Measurements from ENCODE around the gene CFAP410. TPM values are rescaled to one million over a fixed set of nuclear protein-coding genes. Genes with fewer than 3 reads are reported as not detected.

CFAP410 gene
- total RNA-seq, 2 experiments from 2014 or later = 15.1 to 20.6 TPM

DNA sequence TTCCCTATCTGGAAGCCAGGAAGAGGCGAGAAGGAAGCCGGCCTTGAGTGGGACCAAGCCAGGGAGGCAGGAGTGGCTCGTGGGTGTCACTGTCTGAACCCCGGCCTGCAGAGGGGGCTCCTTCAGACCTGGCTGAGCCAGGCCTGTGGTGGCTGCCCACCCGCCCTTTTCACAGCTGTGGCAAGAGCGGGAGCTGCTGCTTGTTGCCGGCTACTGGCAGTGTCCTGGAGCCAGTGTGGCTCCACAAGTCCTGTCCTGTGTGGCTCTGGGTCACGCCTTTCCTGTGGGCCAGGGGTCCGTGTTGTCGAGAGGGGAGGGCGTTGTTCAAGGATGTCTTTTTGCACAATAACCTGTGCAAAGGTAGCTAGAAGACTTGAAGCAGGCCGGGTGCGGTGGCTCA, 38.0 kb downstream of the CFAP410 start:
- peak overlapping the region; percentile 86 for H3K4me3 ChIP-seq (ENCODE audit: low read depth, low read length, poor library complexity, severe bottlenecking)
- H3K9me3 ChIP-seq (ENCODE audit: low read length) = no peaks in the 10 kb centered on the region
- no peaks in the 10 kb centered on the region for H3K36me3 ChIP-seq (ENCODE audit: insufficient read depth, low read length)
- peak; percentile 16 for DNase-seq (ENCODE audit: low spot score)
- no TSS peak for BruUV-seq (replicated peaks)
- TF ChIP-seq EZH2phosphoT487 (IDR thresholded peaks at IDR 0.05; ENCODE audit: borderline replicate concordance, low read depth, low read length) = no peak
- TF ChIP-seq, protein P1, sequence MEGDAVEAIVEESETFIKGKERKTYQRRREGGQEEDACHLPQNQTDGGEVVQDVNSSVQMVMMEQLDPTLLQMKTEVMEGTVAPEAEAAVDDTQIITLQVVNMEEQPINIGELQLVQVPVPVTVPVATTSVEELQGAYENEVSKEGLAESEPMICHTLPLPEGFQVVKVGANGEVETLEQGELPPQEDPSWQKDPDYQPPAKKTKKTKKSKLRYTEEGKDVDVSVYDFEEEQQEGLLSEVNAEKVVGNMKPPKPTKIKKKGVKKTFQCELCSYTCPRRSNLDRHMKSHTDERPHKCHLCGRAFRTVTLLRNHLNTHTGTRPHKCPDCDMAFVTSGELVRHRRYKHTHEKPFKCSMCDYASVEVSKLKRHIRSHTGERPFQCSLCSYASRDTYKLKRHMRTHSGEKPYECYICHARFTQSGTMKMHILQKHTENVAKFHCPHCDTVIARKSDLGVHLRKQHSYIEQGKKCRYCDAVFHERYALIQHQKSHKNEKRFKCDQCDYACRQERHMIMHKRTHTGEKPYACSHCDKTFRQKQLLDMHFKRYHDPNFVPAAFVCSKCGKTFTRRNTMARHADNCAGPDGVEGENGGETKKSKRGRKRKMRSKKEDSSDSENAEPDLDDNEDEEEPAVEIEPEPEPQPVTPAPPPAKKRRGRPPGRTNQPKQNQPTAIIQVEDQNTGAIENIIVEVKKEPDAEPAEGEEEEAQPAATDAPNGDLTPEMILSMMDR (conservative IDR thresholded peaks at IDR 0.05; ENCODE audit: low read length) = no peak
- H3K4me1 ChIP-seq (ENCODE audit: insufficient read depth, low read length, poor library complexity, severe bottlenecking) = peaks cover 75% of the 10 kb centered on the region
- CTCF ChIA-PET (ENCODE audit: unreplicated experiment) = no interaction called here
- H3K9me2 ChIP-seq (ENCODE audit: insufficient read depth, low read length) = no peaks in the 10 kb centered on the region
- H2AFZ ChIP-seq (ENCODE audit: low read length) = no peak overlapping the region
- H3K4me2 ChIP-seq (ENCODE audit: low read length) = peak overlapping the region; percentile 87
- intact Hi-C loops (cut with micrococcal nuclease; ENCODE audit: unreplicated experiment) = no loop called here
- H4K20me1 ChIP-seq (ENCODE audit: insufficient read depth, low read length) = no peaks in the 10 kb centered on the region; the same call in 1 of the 2 replicates
- H3K79me2 ChIP-seq (ENCODE audit: insufficient read depth, low read depth, low read length) = peaks cover 7% of the 10 kb centered on the region; the same call in 1 of the 2 replicates
- POLR2A ChIA-PET = no interaction called here
- H3K27ac ChIP-seq (ENCODE audit: low read depth, low read length, poor library complexity, severe bottlenecking) = peak overlapping the region; percentile 25

DNA sequence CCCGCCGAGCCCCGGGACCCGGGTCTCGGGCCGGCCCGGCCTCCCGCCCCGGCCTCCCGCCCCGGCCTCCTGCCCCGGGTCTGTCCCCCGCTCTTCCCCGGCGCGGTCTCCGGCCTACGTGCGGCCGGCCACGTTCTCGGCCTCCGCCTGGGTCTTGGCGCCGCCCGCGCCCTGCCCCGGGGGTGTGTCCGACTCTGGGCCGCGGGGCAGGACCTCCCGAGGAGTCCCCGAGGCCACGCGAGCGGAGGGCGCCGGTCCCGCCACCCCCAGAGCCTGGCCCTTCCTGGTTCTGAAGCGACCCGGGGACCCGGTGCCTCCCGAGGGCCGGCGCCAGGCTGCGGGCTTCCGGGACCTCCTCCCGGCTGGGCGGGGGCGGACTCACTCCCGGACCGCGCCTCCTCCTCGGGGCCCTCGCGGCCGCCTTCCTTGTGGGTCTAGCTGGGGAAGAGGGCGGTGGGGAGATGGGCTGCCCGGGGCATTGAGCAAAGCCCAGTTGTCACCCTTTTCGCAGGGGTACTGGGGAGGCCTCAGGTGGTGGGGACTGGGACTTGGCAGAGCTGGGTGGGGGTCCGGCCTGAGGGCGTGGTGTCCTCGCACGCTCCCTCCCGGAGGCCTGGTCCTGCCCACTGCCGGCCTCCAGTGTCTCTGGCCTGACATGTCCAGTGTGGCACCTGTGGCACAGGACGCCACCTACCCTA, 38.8 kb downstream of the CFAP410 start:
- no TSS peak for BruUV-seq (replicated peaks)
- POLR2A ChIA-PET = no interaction called here

More for the DNA sequence above, 38.8 kb downstream of the CFAP410 start:
- intact Hi-C loops (cut with micrococcal nuclease; ENCODE audit: unreplicated experiment) = no loop called here
- Histone ChIP-seq H3K9me2 (ENCODE audit: insufficient read depth, low read length) (no peaks in the 10 kb centered on the region), H4K20me1 (ENCODE audit: insufficient read depth, low read length) (no peaks in the 10 kb centered on the region; the same call in 1 of the 2 replicates), H3K9me3 (ENCODE audit: low read length) (no peaks in the 10 kb centered on the region), H3K79me2 (ENCODE audit: insufficient read depth, low read depth, low read length) (peaks cover 7% of the 10 kb centered on the region; the same call in 1 of the 2 replicates), H3K36me3 (ENCODE audit: insufficient read depth, low read length) (no peaks in the 10 kb centered on the region), H3K4me1 (ENCODE audit: insufficient read depth, low read length, poor library complexity, severe bottlenecking) (peaks cover 82% of the 10 kb centered on the region), H3K27ac (ENCODE audit: low read depth, low read length, poor library complexity, severe bottlenecking) (peak overlapping the region; percentile 39), H3K4me2 (ENCODE audit: low read length) (peak overlapping the region; percentile 87), H3K4me3 (ENCODE audit: low read depth, low read length, poor library complexity, severe bottlenecking) (peak overlapping the region; percentile 86), H2AFZ (ENCODE audit: low read length) (no peak overlapping the region)
- CTCF ChIA-PET (ENCODE audit: unreplicated experiment) = no interaction called here
- TF ChIP-seq, protein P1 (conservative IDR thresholded peaks at IDR 0.05; ENCODE audit: low read length) = no peak
- no peak for TF ChIP-seq EZH2phosphoT487 (IDR thresholded peaks at IDR 0.05; ENCODE audit: borderline replicate concordance, low read depth, low read length)
- DNase-seq (ENCODE audit: low spot score) = peak; percentile 70

Measured in OCI-LY7 (cell line).